Neural cell (in vitro differentiated cells): ENCODE data around the gene RFTN1. TPM values are rescaled to one million over a fixed set of nuclear protein-coding genes. Genes with fewer than 3 reads are reported as not detected.

Source experiments
- H2AFZ ChIP-seq: fragments of 200-600, 300-800 bp; sonication (generic), shearing (Covaris generic); 2 replicates; pipeline ENCODE4 v1.6.0; 2014; ENCODE audit warnings: low read depth, mild to moderate bottlenecking, antibody characterized with exemption, low read length, moderate library complexity
- H3F3A ChIP-seq: fragments of 200-600 bp; shearing (Covaris generic); 2 replicates; pipeline ENCODE4 v1.6.1; 2016; ENCODE audit warnings: mild to moderate bottlenecking, moderate library complexity, mixed read lengths, antibody characterized with exemption, low read length; ENCODE audit not compliant: insufficient read depth, poor library complexity, severe bottlenecking
- H3K27ac ChIP-seq: fragments of 200-600, 300-800 bp; sonication (generic), shearing (Covaris generic); 2 replicates; pipeline ENCODE4 v1.5.1; 2014; ENCODE audit warnings: mild to moderate bottlenecking, low read length, moderate library complexity
- H3K27me3 ChIP-seq: fragments of 300-800, 200-600 bp; sonication (generic), shearing (Covaris generic); 2 replicates; pipeline ENCODE4 v1.6.0; 2014; ENCODE audit warnings: mild to moderate bottlenecking, low read depth, low read length, moderate library complexity; ENCODE audit not compliant: insufficient read depth
- H3K36me3 ChIP-seq: fragments of 300-800, 200-600 bp; sonication (generic), shearing (Covaris generic); 2 replicates; pipeline ENCODE4 v1.5.1; 2014; ENCODE audit warnings: mild to moderate bottlenecking, antibody characterized with exemption, low read length, moderate library complexity; ENCODE audit not compliant: insufficient read depth
- H3K4me2 ChIP-seq: fragments of 300-800, 200-600 bp; sonication (generic), shearing (Covaris generic); 2 replicates; pipeline ENCODE4 v1.6.0; 2014; ENCODE audit warnings: mild to moderate bottlenecking, low read length
- H3K4me3 ChIP-seq: fragments of 300-800, 200-600 bp; sonication (generic), shearing (Covaris generic); 2 replicates; pipeline ENCODE4 v1.5.1; 2014; ENCODE audit warnings: mild to moderate bottlenecking, low read length, moderate library complexity
- H3K79me2 ChIP-seq: fragments of 200-600 bp; shearing (Covaris generic); replicated peaks from 2 replicates; pipeline ENCODE4 v1.6.0; 2014; ENCODE audit warnings: mild to moderate bottlenecking, low read length, moderate library complexity; ENCODE audit not compliant: insufficient read depth
- H3K9ac ChIP-seq: fragments of 300-800, 200-600 bp; sonication (generic), shearing (Covaris generic); 2 replicates; pipeline ENCODE4 v1.6.1; 2016; ENCODE audit warnings: mild to moderate bottlenecking, low read length, mixed read lengths
- H3K9me2 ChIP-seq: fragments of 200-600 bp; shearing (Covaris generic); 2 replicates; pipeline ENCODE4 v1.6.1; 2016; ENCODE audit warnings: mild to moderate bottlenecking, low read length, mixed read lengths; ENCODE audit not compliant: insufficient read depth
- H3K9me3 ChIP-seq: fragments of 200-600, 300-800 bp; sonication (generic), shearing (Covaris generic); 2 replicates; pipeline ENCODE4 v1.6.1; 2016; ENCODE audit warnings: mild to moderate bottlenecking, mixed run types, low read length, moderate library complexity, mixed read lengths
- H4K20me1 ChIP-seq: fragments of 200-600 bp; shearing (Covaris generic); 2 replicates; pipeline ENCODE4 v1.6.1; 2016; ENCODE audit warnings: mild to moderate bottlenecking, mixed run types; ENCODE audit not compliant: insufficient read depth
- CTCF ChIP-seq: fragments of 450-650 bp; IDR thresholded peaks from 2 replicates; pipeline ENCODE4 v1.5.1; 2014; ENCODE audit warnings: antibody characterized with exemption, mild to moderate bottlenecking, moderate library complexity; ENCODE audit not compliant: poor library complexity, severe bottlenecking
- EP300 ChIP-seq: fragments of 450-650 bp; conservative IDR thresholded peaks from 2 replicates; pipeline ENCODE4 v1.6.1; 2014; ENCODE audit warnings: antibody characterized with exemption, mild to moderate bottlenecking, moderate library complexity; ENCODE audit not compliant: poor library complexity, severe bottlenecking
- EZH2 ChIP-seq: fragments of 200-600, 300-800 bp; shearing (Covaris generic), sonication (generic); IDR thresholded peaks from 2 replicates; pipeline ENCODE4 v1.6.1; 2014; ENCODE audit warnings: antibody characterized with exemption, low read length, borderline replicate concordance, mild to moderate bottlenecking; ENCODE audit not compliant: insufficient read depth, poor library complexity, severe bottlenecking
- MXI1 ChIP-seq: fragments of 450-650 bp; conservative IDR thresholded peaks from 2 replicates; pipeline ENCODE4 v1.6.1; 2014; ENCODE audit warnings: antibody characterized with exemption, mild to moderate bottlenecking; ENCODE audit not compliant: poor library complexity, severe bottlenecking
- POLR2AphosphoS5 ChIP-seq: IDR thresholded peaks from 2 replicates; pipeline ENCODE4 v1.6.1; 2012
- RAD21 ChIP-seq: fragments of 450-650 bp; conservative IDR thresholded peaks from 2 replicates; pipeline ENCODE4 v1.6.1; 2014; ENCODE audit warnings: antibody characterized with exemption, mild to moderate bottlenecking, moderate library complexity
- REST ChIP-seq: IDR thresholded peaks from 2 replicates; pipeline ENCODE4 v1.6.1; 2012; ENCODE audit warnings: borderline replicate concordance
- SMC3 ChIP-seq: fragments of 450-650 bp; conservative IDR thresholded peaks from 2 replicates; pipeline ENCODE4 v1.6.1; 2014; ENCODE audit warnings: antibody characterized with exemption, mild to moderate bottlenecking, moderate library complexity; ENCODE audit not compliant: poor library complexity
- TAF1 ChIP-seq: IDR thresholded peaks from 2 replicates; pipeline ENCODE4 v1.6.1; 2012; ENCODE audit warnings: low read depth
- polyA plus RNA-seq: library from polyadenylated mRNA; depleted of rRNA; stranded (reverse); fragments of >200 nt; gene quantifications from 2 replicates; pipeline ENCODE4 v1.2.3, GENCODE V29; 2014

Gene RFTN1
- polyA plus RNA-seq, 1 donor from 2014 or later, result 36.8 TPM

- H3K9me3 ChIP-seq, result no peaks in the 10 kb centered on the region
- H3F3A ChIP-seq, result no peaks in the 10 kb centered on the region
- no peak overlapping the region for H3K27ac ChIP-seq
- no peak overlapping the region for H3K4me2 ChIP-seq
- H3K36me3 ChIP-seq, result no peaks in the 10 kb centered on the region
- H3K27me3 ChIP-seq, result no peaks in the 10 kb centered on the region
- no peaks in the 10 kb centered on the region for H4K20me1 ChIP-seq
- H3K9me2 ChIP-seq, result no peaks in the 10 kb centered on the region
- H3K4me3 ChIP-seq, result no peak overlapping the region
- H2AFZ ChIP-seq, result no peak overlapping the region
- H3K79me2 ChIP-seq, result no peaks in the 10 kb centered on the region
- H3K9ac ChIP-seq, result no peak overlapping the region
- TF ChIP-seq TAF1 (no peak), EZH2 (no peak), SMC3 (no peak), CTCF (no peak), RAD21 (no peak), POLR2AphosphoS5 (no peak), EP300 (no peak), MXI1 (no peak), REST (no peak)
Measured at GRCh38 chr3:16316396-16316795, 197.1 kb downstream of the RFTN1 start.

GRCh38 chr3:16315623-16316022 lies 197.9 kb downstream of the RFTN1 start:
- TF ChIP-seq EP300 (no peak), TAF1 (no peak), SMC3 (no peak), MXI1 (no peak), CTCF (no peak), RAD21 (no peak), REST (no peak), POLR2AphosphoS5 (no peak), EZH2 (no peak)
- H3K4me2 ChIP-seq, result no peak overlapping the region
- no peaks in the 10 kb centered on the region for H3K9me3 ChIP-seq
- H3F3A ChIP-seq, result no peaks in the 10 kb centered on the region
- H3K9me2 ChIP-seq, result no peaks in the 10 kb centered on the region
- H3K36me3 ChIP-seq, result no peaks in the 10 kb centered on the region
- H3K27ac ChIP-seq, result no peak overlapping the region
- H3K27me3 ChIP-seq, result no peaks in the 10 kb centered on the region
- H2AFZ ChIP-seq, result no peak overlapping the region
- H3K9ac ChIP-seq, result no peak overlapping the region
- H4K20me1 ChIP-seq, result no peaks in the 10 kb centered on the region
- H3K79me2 ChIP-seq, result no peaks in the 10 kb centered on the region
- H3K4me3 ChIP-seq, result no peak overlapping the region
